ENCODE measurements around the gene ZNF526.

The ZNF526 gene

GRCh38 chr19:42253245-42254088 is 33.4 kb downstream of the ZNF526 start (continued):
- TF ChIP-seq ZBTB26 (tag by site-specific recombination; optimal IDR thresholded peaks at IDR 0.05) = no peak
- TF ChIP-seq ZNF626 (tag by site-specific recombination; IDR thresholded peaks at IDR 0.05) = no peak
- TF ChIP-seq ZBTB21 (tag by site-specific recombination; IDR thresholded peaks at IDR 0.05) = 0 out of 2 replicates have a peak, but pooled peaks have one; percentile 10
- peak; percentile 97 for TF ChIP-seq KLF16 (tag by site-specific recombination; IDR thresholded peaks at IDR 0.05)
- no peak for TF ChIP-seq ZNF473 (tag by site-specific recombination; IDR thresholded peaks at IDR 0.05)
- no peak for TF ChIP-seq ZNF544 (tag by site-specific recombination; IDR thresholded peaks at IDR 0.05)
- peak; percentile 91 for TF ChIP-seq KLF8 (tag by site-specific recombination; IDR thresholded peaks at IDR 0.05)
- TF ChIP-seq AEBP2 (tag by site-specific recombination; IDR thresholded peaks at IDR 0.05; ENCODE audit: borderline replicate concordance) = no peak
- TF ChIP-seq ZSCAN30 (tag by site-specific recombination; IDR thresholded peaks at IDR 0.05) = peak; percentile 58; the same call in 1 of the 2 replicates
- no peak for TF ChIP-seq ZNF114 (tag by site-specific recombination; IDR thresholded peaks at IDR 0.05)
- TF ChIP-seq ZNF837 (tag by site-specific recombination; IDR thresholded peaks at IDR 0.05) = no peak
- no peak for TF ChIP-seq ZNF785 (tag by site-specific recombination; IDR thresholded peaks at IDR 0.05)
- no peak for TF ChIP-seq ZNF707 (tag by site-specific recombination; IDR thresholded peaks at IDR 0.05)
- 0 out of 2 replicates have a peak, but pooled peaks have one; percentile 58 for TF ChIP-seq ZSCAN5A (tag by site-specific recombination; IDR thresholded peaks at IDR 0.05)
- no peak for TF ChIP-seq ZNF132 (tag by site-specific recombination; IDR thresholded peaks at IDR 0.05; ENCODE audit: borderline replicate concordance)
- TF ChIP-seq ZNF830 (tag by site-specific recombination; IDR thresholded peaks at IDR 0.05; ENCODE audit: low read depth) = no peak
- no peak; the same call in 1 of the 2 replicates for TF ChIP-seq ZNF629 (tag by site-specific recombination; IDR thresholded peaks at IDR 0.05)
- peak; percentile 59 for TF ChIP-seq PATZ1 (tag by site-specific recombination; IDR thresholded peaks at IDR 0.05)
- TF ChIP-seq ZNF404 (tag by site-specific recombination; IDR thresholded peaks at IDR 0.05) = no peak
- no peak for TF ChIP-seq ZNF16 (tag by site-specific recombination; IDR thresholded peaks at IDR 0.05; ENCODE audit: low read depth)
- TF ChIP-seq MZF1 (tag by site-specific recombination; IDR thresholded peaks at IDR 0.05; ENCODE audit: borderline replicate concordance) = peak; percentile 26; the same call in 1 of the 2 replicates
- TF ChIP-seq ZNF112 (tag by site-specific recombination; IDR thresholded peaks at IDR 0.05) = no peak
- no peak for TF ChIP-seq ZNF23 (tag by site-specific recombination; IDR thresholded peaks at IDR 0.05; ENCODE audit: borderline replicate concordance)
- TF ChIP-seq ZNF433 (tag by site-specific recombination; IDR thresholded peaks at IDR 0.05; ENCODE audit: low read depth) = no peak
- TF ChIP-seq ZNF398 (tag by site-specific recombination; IDR thresholded peaks at IDR 0.05) = peak; percentile 56
- peak; percentile 61 for TF ChIP-seq ZBTB7A (tag by site-specific recombination; IDR thresholded peaks at IDR 0.05; ENCODE audit: low read depth)
- no peak for TF ChIP-seq ZNF148 (tag by site-specific recombination; IDR thresholded peaks at IDR 0.05; ENCODE audit: borderline replicate concordance)
- no peak for TF ChIP-seq ZNF248 (tag by site-specific recombination; IDR thresholded peaks at IDR 0.05)

All from HEK293 (cell line).